ENCODE results near the gene WWOX.

Gene WWOX

DNA sequence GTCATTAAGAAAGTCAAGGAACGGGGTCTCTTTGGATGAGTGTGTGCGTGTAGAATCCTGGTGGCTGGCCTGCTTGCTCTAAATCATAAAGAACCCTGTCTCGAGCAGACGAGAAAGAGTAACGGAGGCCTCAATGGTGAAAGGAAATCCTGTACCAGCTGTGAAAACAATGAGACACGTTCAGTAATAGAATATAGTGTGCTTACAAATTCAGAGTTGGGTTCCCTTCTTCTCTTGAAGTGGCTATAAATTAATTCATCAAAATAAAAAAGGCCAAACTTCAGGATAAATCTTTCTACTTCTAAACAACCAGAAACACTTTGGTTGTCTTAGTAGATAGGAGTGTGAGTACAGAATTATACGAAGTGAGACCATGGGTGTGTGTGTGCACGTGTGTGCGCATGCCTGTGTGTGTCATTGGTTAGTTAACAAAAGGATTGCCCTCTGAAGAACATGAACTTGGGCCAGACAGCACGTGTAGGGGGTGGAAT is 48.5 kb downstream of the WWOX start:
- DNase-seq, result no peak

- DNase-seq, result no peak
Measured at GRCh38 chr16:78150233-78150632, 50.8 kb downstream of the WWOX start.

DNA sequence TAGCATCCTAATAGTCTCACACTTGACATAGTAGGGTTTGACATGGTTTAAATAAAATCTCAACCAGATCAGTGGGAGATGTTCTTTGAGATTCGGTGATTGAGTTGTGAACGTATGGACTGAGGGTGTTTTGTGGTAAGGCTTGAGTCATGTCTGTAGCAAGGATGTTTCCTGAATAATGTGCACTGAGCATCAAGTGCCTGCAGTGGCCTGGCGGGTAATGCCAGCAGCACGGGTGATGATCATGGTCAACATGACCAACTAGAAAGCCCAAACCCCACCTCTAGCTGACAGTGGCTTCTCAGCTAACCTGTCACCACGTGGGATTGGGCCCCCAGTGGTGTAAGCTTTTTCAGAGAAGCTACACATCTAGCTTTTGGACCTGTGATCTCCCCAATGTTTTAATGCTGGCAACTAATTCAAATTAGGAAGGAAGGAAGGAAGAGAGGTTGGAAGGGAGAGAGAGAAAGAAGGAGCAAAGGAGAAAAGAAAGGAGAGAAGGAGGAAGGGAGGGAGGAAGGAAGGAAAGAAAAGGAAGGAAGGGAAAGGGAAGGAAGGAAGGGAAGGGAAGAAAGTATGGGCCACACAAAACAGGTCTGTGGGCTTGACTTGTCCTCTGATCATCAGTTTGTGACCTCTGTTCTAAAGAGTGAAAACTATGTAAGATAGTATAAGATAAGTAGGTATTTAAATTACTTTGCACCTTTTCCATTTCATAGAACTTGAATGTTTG is 55.4 kb downstream of the WWOX start:
- DNase-seq, result no peak

- no peak for DNase-seq
Measured at GRCh38 chr16:78155791-78156345, 56.4 kb downstream of the WWOX start.

DNA sequence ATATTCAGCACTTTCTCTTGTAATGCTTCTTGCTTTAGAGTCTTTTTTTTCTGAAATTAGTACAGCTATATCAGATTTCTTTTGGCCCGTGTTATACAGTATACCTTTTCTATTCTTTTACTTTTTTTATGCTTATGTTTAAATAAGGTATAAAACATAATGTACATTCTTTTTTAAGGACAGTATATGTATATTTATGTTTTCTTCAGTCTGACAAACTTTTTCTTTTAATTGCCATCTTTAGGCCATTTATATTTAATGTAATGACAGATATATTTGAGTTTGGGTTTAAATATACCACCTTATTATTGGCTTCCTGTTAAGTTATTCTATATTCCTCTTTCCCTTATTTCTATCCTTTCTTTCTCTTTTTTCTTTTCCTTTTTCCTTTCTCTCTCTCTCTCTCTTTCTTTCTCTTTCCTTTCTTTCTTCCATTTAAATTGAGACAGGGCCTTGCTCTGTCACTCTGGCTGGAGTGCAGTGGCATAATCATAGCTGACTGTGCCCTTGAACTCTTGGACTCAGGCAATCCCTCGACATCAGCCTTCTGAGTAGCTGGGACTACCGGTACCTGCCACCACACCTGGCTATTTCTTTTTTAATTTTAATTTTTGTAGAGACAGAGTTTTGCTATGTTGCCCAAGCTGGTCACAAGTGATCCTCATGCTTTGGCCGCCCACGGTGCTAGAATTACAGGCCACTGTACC is 61.7 kb downstream of the WWOX start:
- DNase-seq, result no peak

DNA sequence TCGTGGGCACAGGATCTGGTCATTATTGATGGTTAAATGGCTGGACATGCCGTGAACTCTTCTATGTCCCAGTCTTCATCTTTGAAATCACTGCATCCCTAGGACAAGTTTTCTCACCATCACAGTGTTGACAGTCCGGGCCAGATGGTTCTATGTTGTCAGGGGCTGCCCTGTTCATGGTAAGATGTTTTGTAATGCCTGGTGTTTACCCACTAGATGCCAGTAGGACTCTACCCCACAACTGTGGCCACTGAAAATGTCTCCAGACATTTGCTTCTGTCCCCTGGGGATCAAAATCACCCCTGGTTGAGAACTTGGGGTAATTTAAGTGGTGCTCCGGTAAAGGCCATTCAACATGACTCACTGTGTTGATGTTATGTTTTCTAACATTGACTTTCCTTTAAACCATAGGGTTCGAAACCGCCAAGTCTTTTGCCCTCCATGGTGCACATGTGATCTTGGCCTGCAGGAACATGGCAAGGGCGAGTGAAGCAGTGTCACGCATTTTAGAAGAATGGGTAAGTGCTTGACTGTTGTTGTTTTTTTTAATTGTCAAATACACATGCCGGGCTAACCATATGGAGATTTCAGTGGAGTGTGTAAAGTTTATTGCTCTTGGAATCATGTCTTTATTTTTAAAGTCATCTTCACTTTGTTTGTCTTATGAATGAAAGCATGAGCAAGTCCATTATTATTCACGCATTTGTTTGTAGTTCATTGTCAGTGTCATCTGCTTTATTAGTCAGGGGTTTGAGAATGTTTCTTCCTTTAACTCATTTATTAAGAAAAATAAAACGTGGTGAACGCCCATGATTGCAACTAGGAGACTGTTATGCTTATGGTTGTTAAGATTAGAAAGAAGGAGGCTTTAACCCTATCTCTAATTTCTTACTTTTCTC is 64.6 kb downstream of the WWOX start:
- DNase-seq, result no peak

- no peak for DNase-seq
Measured at GRCh38 chr16:78170494-78170933, 71.1 kb downstream of the WWOX start.

DNA sequence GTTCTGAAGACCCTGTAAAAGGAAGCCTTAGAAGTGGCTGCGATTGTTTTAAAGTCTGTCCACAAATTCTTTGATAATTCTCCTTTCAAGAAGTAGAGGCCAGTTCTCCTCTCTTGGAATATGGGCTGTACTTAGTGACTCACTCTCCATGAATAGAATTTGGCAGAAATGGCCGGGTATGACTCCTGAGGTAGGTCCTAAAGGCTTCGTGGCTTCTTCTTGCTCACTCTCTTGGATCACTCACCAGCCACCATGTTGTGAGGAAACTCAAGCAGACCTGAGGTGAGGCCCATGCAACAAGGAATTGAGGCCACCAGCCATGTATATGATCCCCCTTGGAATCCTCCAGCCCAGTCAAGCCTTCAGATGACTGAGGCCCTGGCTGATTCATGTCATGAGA is 75.8 kb downstream of the WWOX start:
- DNase-seq, result no peak

DNA sequence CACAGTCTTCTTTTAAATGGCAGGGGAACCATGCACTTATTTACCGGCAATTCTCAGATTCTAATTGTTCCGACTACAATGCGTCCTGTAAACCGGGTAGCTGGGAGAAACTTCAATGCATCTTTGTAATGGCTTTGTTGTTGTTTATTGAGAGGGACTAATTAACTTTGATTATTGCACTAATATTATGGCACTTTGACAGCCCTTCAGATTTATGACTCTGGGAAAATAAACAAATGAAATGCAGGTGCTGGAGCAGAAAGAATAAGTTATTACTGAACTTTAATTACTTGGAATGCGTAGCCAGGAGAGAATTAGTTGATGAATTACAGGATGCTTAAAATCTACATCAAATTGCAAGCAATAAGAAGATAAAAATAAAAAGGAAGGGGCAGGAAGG is 77.0 kb downstream of the WWOX start:
- DNase-seq, result no peak

DNA sequence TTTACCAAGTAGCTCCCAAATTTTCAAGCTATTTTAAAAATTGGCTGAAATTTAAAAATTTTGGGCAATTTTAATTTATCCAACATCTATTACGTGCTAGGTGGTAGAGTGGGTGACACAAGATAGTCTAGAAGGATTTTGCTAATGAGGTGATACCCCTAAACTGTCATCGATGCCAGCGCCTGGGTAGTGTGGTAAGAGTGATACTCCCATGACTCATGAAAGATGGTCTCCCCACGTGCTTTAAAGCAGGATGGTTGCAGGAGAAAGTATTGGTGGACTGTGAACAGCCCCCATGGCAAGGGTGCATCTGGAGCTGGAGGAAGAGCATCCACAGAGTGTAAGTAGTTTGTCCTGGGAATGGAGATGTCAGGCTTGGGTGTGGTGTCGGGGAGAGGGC is 77.8 kb downstream of the WWOX start:
- DNase-seq, result no peak

DNA sequence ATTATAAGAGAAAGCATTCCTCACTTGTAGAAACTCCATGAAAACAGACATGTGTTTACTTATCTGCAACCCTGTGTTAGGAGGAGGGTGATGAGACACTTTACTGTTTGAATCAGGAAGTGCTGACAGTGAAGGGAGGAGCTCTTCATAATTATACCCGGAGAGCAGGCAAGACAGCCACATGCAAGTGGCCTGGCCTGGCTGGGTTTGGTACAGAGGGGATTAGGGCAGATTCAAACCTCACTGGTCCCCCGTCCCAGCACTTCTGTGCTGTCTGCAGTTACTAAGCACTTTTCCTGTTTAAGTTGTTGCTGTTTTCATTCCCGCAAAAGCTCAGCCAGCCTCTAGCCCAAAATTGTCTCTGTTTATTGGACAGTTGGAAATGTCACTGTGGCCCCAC is 78.5 kb downstream of the WWOX start:
- DNase-seq, result no peak

- no peak for DNase-seq
Measured at GRCh38 chr16:78179666-78180065, 80.2 kb downstream of the WWOX start.

GRCh38 chr16:78180349-78180748 is 80.9 kb downstream of the WWOX start:
- DNase-seq, result no peak

DNA sequence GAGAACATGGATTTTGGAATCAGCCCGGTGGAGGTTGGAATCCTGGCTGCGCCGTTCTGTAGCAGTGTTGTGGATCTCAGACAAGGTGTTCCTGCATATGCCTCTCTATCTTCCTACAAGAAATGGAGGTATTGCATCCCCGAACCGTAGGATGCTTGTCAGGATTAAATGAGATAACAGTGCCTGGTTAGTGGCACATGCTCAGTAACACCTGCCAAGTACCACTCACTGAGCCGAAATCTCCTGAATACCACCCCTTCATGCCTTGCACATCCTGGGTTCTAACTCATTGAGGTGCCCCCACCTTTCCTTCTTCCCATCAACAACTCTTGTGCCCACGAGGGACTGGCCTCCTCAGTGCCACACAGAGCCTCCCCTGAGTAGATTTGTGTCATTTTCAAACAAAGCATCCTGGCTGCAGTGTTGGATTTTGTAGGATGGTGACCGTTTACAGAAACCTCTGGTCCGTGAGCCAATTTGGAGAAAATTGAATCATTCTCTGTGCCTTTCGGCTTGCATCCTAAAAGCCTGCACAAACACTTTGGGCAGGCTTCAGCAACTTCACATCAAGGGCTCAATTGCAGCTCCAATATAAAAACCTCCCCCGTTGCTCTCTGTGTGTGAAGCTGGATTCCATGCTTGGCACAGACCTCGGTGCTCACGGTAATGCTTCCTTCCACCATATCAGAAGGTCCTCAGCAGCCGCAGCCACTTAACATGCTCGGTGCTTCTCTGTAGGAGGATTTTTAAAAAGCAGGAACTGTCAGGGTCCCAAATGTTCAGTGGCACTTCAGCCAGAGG is 84.2 kb downstream of the WWOX start:
- DNase-seq, result no peak

GRCh38 chr16:78184238-78185183 is 85.1 kb downstream of the WWOX start:
- DNase-seq, result no peak

GRCh38 chr16:78189121-78189520 is 89.7 kb downstream of the WWOX start:
- no peak for DNase-seq

DNA sequence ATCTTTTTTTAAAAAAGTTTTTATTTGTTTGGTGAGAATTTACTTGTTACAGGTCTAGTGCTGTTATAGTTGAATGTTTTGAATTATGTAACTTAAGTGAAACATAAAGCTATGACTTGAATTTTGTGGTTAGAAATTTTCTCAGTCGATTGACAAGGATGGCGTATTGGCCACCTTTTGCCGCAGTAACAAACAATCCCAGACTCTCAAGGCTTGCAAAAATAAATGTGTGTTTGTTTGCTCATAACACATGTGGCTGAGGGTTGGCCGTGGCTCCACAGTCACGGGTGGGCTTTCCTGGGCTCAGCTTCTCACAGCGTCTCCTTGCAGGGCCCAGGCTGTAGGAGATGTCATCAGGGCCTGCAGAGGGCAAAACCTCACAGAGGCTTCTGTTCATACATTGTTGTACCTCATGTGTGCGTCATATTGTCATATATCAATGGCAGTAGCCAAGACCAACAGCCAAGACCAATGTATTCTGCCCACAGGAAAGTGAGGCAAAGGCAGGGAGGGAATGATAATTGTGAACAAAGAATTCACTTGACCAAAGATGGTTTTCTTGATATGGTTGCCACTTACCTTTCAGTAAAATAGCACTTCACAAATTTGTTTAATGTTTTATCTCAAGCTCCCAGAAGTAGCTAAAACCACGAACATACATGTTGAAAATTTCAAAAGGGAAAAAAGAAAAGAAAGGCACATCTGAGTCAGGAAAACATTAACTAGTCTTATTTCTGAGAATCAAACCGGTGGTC is 93.5 kb downstream of the WWOX start:
- no peak for DNase-seq

DNA sequence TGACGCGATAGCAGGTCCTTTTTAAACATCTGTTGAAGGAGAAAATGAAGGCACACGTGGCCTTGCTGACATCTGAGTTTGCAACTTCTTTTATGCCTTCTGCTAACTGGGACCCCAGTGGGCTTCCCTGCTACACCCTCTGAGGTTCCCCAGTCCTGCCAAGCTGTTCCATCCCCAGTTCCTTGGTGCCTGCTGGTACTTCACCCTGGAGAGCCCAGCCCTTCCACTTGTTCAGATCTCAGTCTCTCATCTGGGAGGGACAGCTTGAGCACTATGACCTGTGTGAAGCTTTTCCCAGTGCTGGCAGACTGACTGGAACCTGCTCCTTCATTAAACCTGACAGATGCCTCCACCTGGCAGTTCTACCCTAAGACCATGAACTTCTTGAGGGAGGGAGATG is 95.5 kb downstream of the WWOX start:
- no peak for DNase-seq

- DNase-seq, result no peak
Measured at GRCh38 chr16:78195797-78196196, 96.3 kb downstream of the WWOX start.

DNA sequence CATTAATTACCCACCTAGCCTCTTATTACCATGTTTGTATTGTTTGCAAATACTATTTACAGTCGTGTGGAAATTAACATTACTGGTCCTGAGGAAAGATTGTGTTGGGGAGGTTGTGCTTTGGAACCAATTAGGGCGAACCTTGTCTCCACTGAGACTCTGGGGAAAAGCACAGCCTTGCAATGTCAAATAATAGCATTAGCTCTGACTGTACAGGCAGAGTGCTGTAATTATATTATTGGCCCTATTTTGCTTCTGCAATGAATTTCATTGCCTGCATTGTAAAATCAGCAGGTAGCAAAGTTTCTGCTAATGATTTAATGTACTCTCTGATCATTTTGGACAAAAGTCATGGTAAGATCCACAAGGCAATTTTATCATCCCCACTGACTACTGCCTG is 97.0 kb downstream of the WWOX start:
- DNase-seq, result no peak

Measured in CD4-positive, alpha-beta T cell treated with Interleukin-6 for 4 hours (primary cell).